HCT116 (cell line): ENCODE data around the gene LYSMD2. TPM values are rescaled to one million over a fixed set of nuclear protein-coding genes. Genes with fewer than 3 reads are reported as not detected.

Experiments used
- ATAC-seq: fragments of 200-7000 bp; cut with Tn5 transposase; 2 replicates; pipeline ENCODE4 v1.9.1; 2020; ENCODE audit warnings: mild to moderate bottlenecking, moderate library complexity
- BruUV-seq: library from RNA; stranded (reverse); fragments of 400-500 nt; replicated peaks from 2 replicates; lab custom pipeline; 2021; lab: Mats Ljungman, UMichigan
- CTCF ChIA-PET: fragments of 300-600 bp; sonication (Branson Sonifier 250); formaldehyde crosslinking; loops from one replicate; lab custom pipeline; 2021; ENCODE audit warnings: antibody characterized with exemption; lab: Charles Lee
- POLR2A ChIA-PET: fragments of 300-600, 350-600 bp; sonication (Branson Sonifier 250); formaldehyde crosslinking; loops from one replicate; lab custom pipeline; 2021; ENCODE audit warnings: antibody characterized with exemption; lab: Charles Lee
- RAD21 ChIA-PET, 2 experiments: fragments of 300-600 bp; sonication (Branson Sonifier 250); formaldehyde crosslinking; loops; one replicate each; lab custom pipeline; 2023; ENCODE audit warnings: low total read pairs in 2 of 2; ENCODE audit not compliant: uncharacterized antibody in 2 of 2, unreplicated experiment in 2 of 2, low non-redundant PET in 1 of 2; lab: Charles Lee
- DNase-seq: peaks from one replicate; pipeline ENCODE4 v3.0.0-alpha.2; 2010; ENCODE audit warnings: low read depth, low spot score
- H2AFZ ChIP-seq: fragments of 200-600 bp; shearing (Covaris generic), sonication (generic); 2 replicates; pipeline ENCODE4 v1.6.1; 2017; ENCODE audit warnings: low read depth, mixed run types, mixed read lengths, antibody characterized with exemption, low read length; ENCODE audit not compliant: poor library complexity, severe bottlenecking
- H3K27ac ChIP-seq: 2 replicates; pipeline ENCODE4 v1.5.1; 2012; ENCODE audit warnings: low read depth, low read length
- H3K27me3 ChIP-seq: fragments of 200-600 bp; sonication (generic); 2 replicates; pipeline ENCODE4 v1.6.1; 2016; ENCODE audit warnings: mixed run types, low read length, mixed read lengths; ENCODE audit not compliant: insufficient read depth
- H3K36me3 ChIP-seq, 2 experiments: fragments of 200-500 bp in 1 of 2; fragments of 200-600 bp in 1 of 2; sonication (Bioruptor generic) in 1 of 2; sonication (generic) in 1 of 2; 2 replicates each; pipeline versions ENCODE4 v1.5.1 to v1.6.1; 2014 to 2016; ENCODE audit warnings: low read length in 2 of 2, inconsistent platforms in 1 of 2, mixed read lengths in 1 of 2, mixed run types in 1 of 2; ENCODE audit not compliant: insufficient read depth in 2 of 2, control insufficient read depth in 1 of 2
- H3K4me1 ChIP-seq, 2 experiments: fragments of 200-600 bp in 1 of 2; sonication (generic) in 1 of 2; 2 replicates each; pipeline versions ENCODE4 v1.5.1 to v1.6.1; 2012 to 2017; ENCODE audit warnings: low read length in 2 of 2, inconsistent platforms in 1 of 2, mild to moderate bottlenecking in 1 of 2, mixed read lengths in 1 of 2, mixed run types in 1 of 2, moderate library complexity in 1 of 2; ENCODE audit not compliant: insufficient read depth in 2 of 2, control insufficient read depth in 1 of 2
- H3K4me2 ChIP-seq: fragments of 200-600 bp; sonication (generic); 2 replicates; pipeline ENCODE4 v1.6.1; 2017; ENCODE audit warnings: mixed run types, low read length, mixed read lengths
- H3K4me3 ChIP-seq, 2 experiments: fragments of 200-600 bp in 1 of 2; sonication (generic) in 1 of 2; replicated peaks in 1 of 2; 2 replicates each; pipeline ENCODE4 v1.5.1; 2011 to 2016; ENCODE audit warnings: low read length in 2 of 2, control low read depth in 1 of 2, low read depth in 1 of 2, mild to moderate bottlenecking in 1 of 2, mixed read lengths in 1 of 2, mixed run types in 1 of 2
- H3K79me2 ChIP-seq: fragments of 200-600 bp; sonication (generic); 2 replicates; pipeline ENCODE4 v1.6.1; 2017; ENCODE audit warnings: mild to moderate bottlenecking, mixed run types, low read length, moderate library complexity, mixed read lengths; ENCODE audit not compliant: insufficient read depth
- H3K9ac ChIP-seq: fragments of 200-600 bp; sonication (generic); 2 replicates; pipeline ENCODE4 v1.6.1; 2016; ENCODE audit warnings: low read length, mixed read lengths
- H3K9me2 ChIP-seq: fragments of 200-600 bp; sonication (generic), shearing (Covaris generic); 2 replicates; pipeline ENCODE4 v1.6.1; 2017; ENCODE audit warnings: mixed run types, mild to moderate bottlenecking, moderate library complexity; ENCODE audit not compliant: insufficient read depth
- H3K9me3 ChIP-seq, 2 experiments: fragments of 200-500 bp in 1 of 2; fragments of 200-600 bp in 1 of 2; sonication (Bioruptor generic) in 1 of 2; sonication (generic) in 1 of 2; 2 replicates each; pipeline ENCODE4 v1.6.1; 2014 to 2017; ENCODE audit warnings: low read length in 2 of 2, mixed read lengths in 2 of 2, inconsistent platforms in 1 of 2, low read depth in 1 of 2, mild to moderate bottlenecking in 1 of 2, mixed run types in 1 of 2, moderate library complexity in 1 of 2; ENCODE audit not compliant: control insufficient read depth in 1 of 2, insufficient read depth in 1 of 2
- H4K20me1 ChIP-seq: fragments of 200-600 bp; sonication (generic), shearing (Covaris generic); 2 replicates; pipeline ENCODE4 v1.6.1; 2017; ENCODE audit warnings: mixed run types, mild to moderate bottlenecking, moderate library complexity; ENCODE audit not compliant: insufficient read depth
- CBX3 ChIP-seq: IDR thresholded peaks from 2 replicates; pipeline ENCODE4 v1.6.1; 2012; ENCODE audit warnings: low read depth
- CEBPB ChIP-seq: IDR thresholded peaks from 2 replicates; pipeline ENCODE4 v1.6.1; 2012; ENCODE audit warnings: low read depth
- FOSL1 ChIP-seq: IDR thresholded peaks from 2 replicates; pipeline ENCODE4 v1.6.1; 2012; ENCODE audit warnings: low read depth
- POLR2AphosphoS5 ChIP-seq: IDR thresholded peaks from 2 replicates; pipeline ENCODE4 v1.6.1; 2011; ENCODE audit warnings: mild to moderate bottlenecking, low read depth, low read length, moderate library complexity
- YY1 ChIP-seq: IDR thresholded peaks from 2 replicates; pipeline ENCODE4 v1.6.1; 2011; ENCODE audit warnings: low read length, low read depth, moderate library complexity, mild to moderate bottlenecking; ENCODE audit not compliant: insufficient replicate concordance; ENCODE audit errors: extremely low read depth
- intact Hi-C: fragments of 100-400 bp; cut with micrococcal nuclease; formaldehyde crosslinking; loops from 2 replicates; pipeline ENCODE4 v1.10.0; 2022
- total RNA-seq: library from RNA; stranded (reverse); gene quantifications from one replicate; pipeline ENCODE4 v1.2.1, GENCODE V29; 2021; ENCODE audit not compliant: unreplicated experiment
- TF ChIP-seq, protein P1 (sequence below): IDR thresholded peaks from 2 replicates; pipeline ENCODE4 v1.6.1; 2012; ENCODE audit warnings: low read depth
- TF ChIP-seq, protein P2 (sequence below): IDR thresholded peaks from 2 replicates; pipeline ENCODE4 v1.6.1; 2011; ENCODE audit warnings: mild to moderate bottlenecking, low read length, moderate library complexity; ENCODE audit not compliant: insufficient replicate concordance; ENCODE audit errors: extremely low read depth
- TF ChIP-seq, protein P3 (sequence below), 3 experiments: fragments of 200-600 bp in 1 of 3; sonication (generic) in 1 of 3; IDR thresholded peaks in 2 of 3; conservative IDR thresholded peaks in 1 of 3; 2 replicates each; pipeline ENCODE4 v1.5.1; 2012 to 2017; ENCODE audit warnings: low read depth in 2 of 3, low read length in 2 of 3, antibody characterized with exemption in 1 of 3, borderline replicate concordance in 1 of 3, control low read depth in 1 of 3, mild to moderate bottlenecking in 1 of 3, mixed read lengths in 1 of 3, mixed run types in 1 of 3, moderate library complexity in 1 of 3; ENCODE audit not compliant: insufficient read depth in 1 of 3

LYSMD2 gene
- total RNA-seq, 1 experiment from 2014 or later, result 10.8 TPM

DNA sequence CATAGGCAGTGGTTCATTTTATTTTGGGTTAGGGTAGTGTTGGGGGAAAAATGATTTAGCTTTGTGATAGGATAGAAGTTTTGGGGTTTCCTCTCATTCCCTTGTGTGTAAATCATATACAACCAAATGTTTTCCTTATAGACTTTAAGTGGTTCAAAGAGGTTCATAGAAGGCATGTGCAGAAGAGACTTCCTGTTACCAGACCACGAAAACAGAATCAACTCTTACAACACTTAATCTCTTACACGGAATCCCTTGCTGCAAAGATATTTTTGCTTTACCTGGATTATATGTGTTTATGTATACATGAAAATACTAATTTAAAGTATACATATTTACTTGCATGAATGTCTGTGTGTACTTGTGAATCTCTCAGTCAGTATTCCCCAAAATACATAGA lies 16.8 kb upstream of the LYSMD2 start:
- no peak for TF ChIP-seq POLR2AphosphoS5
- TF ChIP-seq CBX3, result no peak
- TF ChIP-seq FOSL1, result no peak
- no peak for TF ChIP-seq YY1
- no peak for TF ChIP-seq CEBPB
- TF ChIP-seq, protein P1, sequence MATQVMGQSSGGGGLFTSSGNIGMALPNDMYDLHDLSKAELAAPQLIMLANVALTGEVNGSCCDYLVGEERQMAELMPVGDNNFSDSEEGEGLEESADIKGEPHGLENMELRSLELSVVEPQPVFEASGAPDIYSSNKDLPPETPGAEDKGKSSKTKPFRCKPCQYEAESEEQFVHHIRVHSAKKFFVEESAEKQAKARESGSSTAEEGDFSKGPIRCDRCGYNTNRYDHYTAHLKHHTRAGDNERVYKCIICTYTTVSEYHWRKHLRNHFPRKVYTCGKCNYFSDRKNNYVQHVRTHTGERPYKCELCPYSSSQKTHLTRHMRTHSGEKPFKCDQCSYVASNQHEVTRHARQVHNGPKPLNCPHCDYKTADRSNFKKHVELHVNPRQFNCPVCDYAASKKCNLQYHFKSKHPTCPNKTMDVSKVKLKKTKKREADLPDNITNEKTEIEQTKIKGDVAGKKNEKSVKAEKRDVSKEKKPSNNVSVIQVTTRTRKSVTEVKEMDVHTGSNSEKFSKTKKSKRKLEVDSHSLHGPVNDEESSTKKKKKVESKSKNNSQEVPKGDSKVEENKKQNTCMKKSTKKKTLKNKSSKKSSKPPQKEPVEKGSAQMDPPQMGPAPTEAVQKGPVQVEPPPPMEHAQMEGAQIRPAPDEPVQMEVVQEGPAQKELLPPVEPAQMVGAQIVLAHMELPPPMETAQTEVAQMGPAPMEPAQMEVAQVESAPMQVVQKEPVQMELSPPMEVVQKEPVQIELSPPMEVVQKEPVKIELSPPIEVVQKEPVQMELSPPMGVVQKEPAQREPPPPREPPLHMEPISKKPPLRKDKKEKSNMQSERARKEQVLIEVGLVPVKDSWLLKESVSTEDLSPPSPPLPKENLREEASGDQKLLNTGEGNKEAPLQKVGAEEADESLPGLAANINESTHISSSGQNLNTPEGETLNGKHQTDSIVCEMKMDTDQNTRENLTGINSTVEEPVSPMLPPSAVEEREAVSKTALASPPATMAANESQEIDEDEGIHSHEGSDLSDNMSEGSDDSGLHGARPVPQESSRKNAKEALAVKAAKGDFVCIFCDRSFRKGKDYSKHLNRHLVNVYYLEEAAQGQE, result no peak
- TF ChIP-seq, protein P2, sequence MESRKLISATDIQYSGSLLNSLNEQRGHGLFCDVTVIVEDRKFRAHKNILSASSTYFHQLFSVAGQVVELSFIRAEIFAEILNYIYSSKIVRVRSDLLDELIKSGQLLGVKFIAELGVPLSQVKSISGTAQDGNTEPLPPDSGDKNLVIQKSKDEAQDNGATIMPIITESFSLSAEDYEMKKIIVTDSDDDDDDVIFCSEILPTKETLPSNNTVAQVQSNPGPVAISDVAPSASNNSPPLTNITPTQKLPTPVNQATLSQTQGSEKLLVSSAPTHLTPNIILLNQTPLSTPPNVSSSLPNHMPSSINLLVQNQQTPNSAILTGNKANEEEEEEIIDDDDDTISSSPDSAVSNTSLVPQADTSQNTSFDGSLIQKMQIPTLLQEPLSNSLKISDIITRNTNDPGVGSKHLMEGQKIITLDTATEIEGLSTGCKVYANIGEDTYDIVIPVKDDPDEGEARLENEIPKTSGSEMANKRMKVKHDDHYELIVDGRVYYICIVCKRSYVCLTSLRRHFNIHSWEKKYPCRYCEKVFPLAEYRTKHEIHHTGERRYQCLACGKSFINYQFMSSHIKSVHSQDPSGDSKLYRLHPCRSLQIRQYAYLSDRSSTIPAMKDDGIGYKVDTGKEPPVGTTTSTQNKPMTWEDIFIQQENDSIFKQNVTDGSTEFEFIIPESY, result no peak
- TF ChIP-seq, protein P3, sequence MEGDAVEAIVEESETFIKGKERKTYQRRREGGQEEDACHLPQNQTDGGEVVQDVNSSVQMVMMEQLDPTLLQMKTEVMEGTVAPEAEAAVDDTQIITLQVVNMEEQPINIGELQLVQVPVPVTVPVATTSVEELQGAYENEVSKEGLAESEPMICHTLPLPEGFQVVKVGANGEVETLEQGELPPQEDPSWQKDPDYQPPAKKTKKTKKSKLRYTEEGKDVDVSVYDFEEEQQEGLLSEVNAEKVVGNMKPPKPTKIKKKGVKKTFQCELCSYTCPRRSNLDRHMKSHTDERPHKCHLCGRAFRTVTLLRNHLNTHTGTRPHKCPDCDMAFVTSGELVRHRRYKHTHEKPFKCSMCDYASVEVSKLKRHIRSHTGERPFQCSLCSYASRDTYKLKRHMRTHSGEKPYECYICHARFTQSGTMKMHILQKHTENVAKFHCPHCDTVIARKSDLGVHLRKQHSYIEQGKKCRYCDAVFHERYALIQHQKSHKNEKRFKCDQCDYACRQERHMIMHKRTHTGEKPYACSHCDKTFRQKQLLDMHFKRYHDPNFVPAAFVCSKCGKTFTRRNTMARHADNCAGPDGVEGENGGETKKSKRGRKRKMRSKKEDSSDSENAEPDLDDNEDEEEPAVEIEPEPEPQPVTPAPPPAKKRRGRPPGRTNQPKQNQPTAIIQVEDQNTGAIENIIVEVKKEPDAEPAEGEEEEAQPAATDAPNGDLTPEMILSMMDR (IDR thresholded peaks at IDR 0.05 in 2 of 3, conservative IDR thresholded peaks at IDR 0.05 in 1 of 3; ENCODE audit: borderline replicate concordance in 1 of 3, insufficient read depth in 1 of 3, low read depth in 2 of 3, low read length in 2 of 3), result no peak
- Histone ChIP-seq H3K79me2 (no peaks in the 10 kb centered on the region), H3K9me3 (no peaks in the 10 kb centered on the region), H3K27ac (no peak overlapping the region), H3K36me3 (no peaks in the 10 kb centered on the region), H3K9ac (no peak overlapping the region), H3K27me3 (no peaks in the 10 kb centered on the region), H3K4me1 (peaks cover 4 to 14% of the 10 kb centered on the region in 2 experiments; a peak in 3 of 4 replicates), H4K20me1 (no peaks in the 10 kb centered on the region), H2AFZ (no peak overlapping the region), H3K4me3 (no peak overlapping the region), H3K9me2 (no peaks in the 10 kb centered on the region), H3K4me2 (no peak overlapping the region)
- ATAC-seq (no peak), DNase-seq (no peak)
- RAD21 ChIA-PET, result no interaction called here
- CTCF ChIA-PET, result interaction anchor here (1.3 kb wide), 1 partner anchor 22 kb away, joined by 4 read pairs; no protein-coding TSS in a partner anchor
- BruUV-seq, result no TSS peak
- intact Hi-C loops, result no loop called here
- POLR2A ChIA-PET, result no interaction called here
